GM18909 (cell line): ENCODE measurements around the gene KCNK4.
"Not testable (repeated sequence)": the region's sequence is repeated elsewhere in the genome, so short reads cannot be mapped to it uniquely, and the experiment has no call there.

Experiments used
- ATAC-seq: cut with Tn5 transposase; IDR thresholded peaks from one replicate; pipeline ENCODE4 v1.9.1; 2021; ENCODE audit warnings: mild to moderate bottlenecking; ENCODE audit not compliant: unreplicated experiment, poor library complexity

The KCNK4 gene

GRCh38 chr11:64318766-64319761, 28.0 kb downstream of the KCNK4 start:
- no peak for ATAC-seq

GRCh38 chr11:64320556-64320955, 29.5 kb downstream of the KCNK4 start:
- no peak for ATAC-seq

- no peak for ATAC-seq
Observed at GRCh38 chr11:64321026-64321425, 29.9 kb downstream of the KCNK4 start.

- ATAC-seq = no peak
Observed at GRCh38 chr11:64321533-64321932, 30.4 kb downstream of the KCNK4 start.

DNA sequence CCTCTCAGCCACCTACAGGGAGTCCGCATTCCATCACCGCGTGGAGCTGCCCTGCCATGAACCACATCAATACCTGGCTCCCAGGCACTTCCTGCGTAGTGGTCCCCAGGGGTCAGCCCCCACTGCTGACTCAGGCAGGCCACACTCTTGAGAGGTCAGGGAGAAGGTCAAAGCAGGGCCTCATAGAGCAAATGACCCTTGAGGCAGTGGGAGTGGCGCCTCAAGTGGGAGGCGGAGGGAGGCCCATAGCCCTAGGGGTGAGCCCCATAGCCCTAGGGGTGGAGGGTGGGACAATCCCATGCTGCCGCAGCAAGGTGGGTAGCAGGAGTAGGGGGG, 31.8 kb downstream of the KCNK4 start:
- ATAC-seq = no peak

DNA sequence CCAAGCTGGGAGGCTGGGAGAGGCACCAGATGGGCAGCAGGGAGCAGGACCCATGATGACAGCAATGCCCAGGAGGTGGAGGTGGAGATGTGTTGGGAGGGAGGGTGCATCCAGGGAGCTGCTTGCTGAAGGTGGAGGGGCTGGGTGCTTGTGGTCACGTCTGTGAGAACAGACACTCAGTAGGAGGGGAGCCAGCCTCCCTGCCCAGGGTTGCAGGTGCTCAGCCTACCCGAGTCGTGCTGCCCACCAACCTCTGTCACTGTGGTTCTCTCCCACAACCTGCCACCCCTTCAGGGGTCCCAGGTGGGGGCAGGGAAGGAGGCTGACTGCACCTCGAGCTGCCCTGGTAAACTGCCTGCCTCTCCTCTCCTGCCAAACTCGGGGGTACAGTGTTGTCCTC, 32.3 kb downstream of the KCNK4 start:
- ATAC-seq = no peak

- not testable (repeated sequence) for ATAC-seq
Observed at GRCh38 chr11:64323984-64324383, 32.9 kb downstream of the KCNK4 start.

DNA sequence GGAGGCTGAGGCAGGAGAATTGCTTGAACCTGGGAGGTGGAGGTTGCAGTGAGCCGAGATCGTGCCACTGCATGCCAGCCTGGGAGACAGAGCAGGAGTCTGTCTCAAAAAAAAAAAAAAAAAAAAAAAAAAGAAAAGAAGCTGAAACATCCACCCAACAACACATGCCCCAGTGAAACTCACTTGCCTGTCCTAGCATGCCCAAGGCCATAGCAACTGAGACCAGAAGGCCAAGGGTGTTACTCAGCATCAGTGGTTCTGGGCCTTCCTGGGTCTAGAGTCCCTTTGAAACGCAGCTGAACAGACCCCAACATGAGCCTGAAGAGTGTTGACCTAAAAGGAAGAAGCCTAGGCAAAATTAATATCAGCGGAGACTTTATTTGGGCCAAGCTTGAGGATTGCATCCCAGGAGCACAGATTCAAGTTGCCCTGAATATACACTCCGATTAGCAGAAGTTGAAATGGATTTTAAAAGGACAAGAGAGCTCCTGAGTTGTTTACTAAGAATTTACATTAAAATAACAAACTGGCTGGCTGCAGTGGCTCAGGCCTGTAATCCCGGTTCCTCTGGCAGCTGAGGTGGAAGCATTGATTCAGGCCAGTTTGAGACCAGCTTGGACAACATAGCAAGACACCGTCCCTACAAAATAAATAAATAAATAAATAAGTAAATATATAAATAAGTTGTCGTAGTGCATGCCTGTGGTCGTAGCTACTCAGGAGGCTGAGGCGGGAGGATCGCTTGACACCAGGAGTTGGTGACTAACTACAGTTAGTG, 33.8 kb downstream of the KCNK4 start:
- ATAC-seq = no peak

DNA sequence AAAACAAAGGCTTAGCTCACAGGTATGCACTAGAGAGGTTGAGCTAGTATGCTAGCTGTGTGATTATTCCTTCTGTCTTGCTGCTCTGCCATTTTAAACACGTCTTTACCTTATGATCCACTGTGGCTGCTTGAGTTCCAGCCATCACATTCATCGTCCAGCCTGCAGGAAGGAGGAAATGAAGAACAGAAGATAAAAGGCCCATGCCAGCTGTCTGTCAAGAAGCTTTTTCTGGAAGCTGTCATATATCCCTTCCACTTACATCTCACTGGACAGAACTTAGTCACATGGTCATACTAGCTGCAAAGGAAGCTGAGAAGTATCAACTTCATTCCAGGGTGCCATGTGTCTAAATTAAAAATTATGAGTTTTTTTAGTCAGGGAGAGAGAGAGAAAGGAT, 36.3 kb downstream of the KCNK4 start:
- no peak for ATAC-seq

- ATAC-seq = no peak
Observed at GRCh38 chr11:64327993-64328392, 36.9 kb downstream of the KCNK4 start.

DNA sequence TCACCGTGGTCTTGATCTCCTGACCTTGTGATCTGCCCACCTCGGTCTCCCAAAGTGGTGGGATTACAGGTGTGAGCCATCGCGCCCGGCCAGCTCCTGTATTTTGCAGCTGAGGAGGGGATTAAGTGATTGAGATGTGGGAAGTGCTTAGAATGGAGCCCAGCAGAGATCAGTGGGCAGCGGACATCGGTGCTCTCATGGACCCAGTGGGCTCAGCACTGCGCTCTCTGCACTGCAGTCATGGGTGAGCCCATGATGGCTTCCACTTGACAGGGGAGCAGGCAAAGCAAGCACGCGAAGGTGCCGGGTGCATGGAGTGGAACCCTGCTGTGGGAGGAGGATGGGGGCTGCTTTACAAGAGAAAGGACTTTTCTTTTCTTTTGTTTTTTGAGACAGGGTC, 39.8 kb downstream of the KCNK4 start:
- no peak for ATAC-seq

DNA sequence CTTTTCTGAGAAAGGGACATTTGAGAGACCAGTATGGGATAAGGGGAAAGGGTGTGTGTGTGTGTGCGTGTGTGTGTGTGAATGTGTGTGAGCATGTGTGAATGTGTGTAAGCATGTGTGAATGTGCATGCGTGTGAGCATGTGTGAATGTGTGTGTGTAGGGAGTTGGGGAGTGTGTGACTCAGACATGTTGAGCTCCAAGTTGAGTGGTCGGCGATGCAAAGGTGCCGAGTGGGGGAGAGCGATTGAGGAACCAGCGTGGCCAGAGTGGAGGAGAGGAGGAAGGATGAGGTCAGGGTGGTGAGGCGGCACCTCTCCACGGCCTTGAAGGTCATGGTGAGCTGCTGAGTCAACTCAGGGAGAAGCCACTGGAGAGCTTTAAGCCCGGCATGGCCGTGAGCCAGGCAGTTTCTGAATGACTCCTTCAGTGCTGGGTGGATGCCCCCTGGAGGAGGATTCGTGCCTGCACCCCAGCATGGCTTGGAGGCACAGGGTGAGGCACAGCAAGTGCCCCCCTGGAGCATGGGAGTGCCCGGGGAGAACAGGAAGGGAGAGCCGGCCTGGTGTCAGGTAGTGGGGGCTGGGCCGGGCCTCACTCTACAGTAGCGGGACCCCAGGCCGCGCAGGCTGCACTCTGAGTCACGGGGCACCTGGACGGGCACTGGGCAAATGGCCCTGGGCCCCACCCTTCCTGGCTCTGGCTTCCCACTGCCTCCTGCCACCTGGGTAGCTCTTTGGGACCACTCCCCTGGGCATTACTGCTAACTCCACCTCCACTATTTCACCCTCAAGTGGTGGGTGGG, 40.7 kb downstream of the KCNK4 start:
- ATAC-seq = peak; percentile 48

DNA sequence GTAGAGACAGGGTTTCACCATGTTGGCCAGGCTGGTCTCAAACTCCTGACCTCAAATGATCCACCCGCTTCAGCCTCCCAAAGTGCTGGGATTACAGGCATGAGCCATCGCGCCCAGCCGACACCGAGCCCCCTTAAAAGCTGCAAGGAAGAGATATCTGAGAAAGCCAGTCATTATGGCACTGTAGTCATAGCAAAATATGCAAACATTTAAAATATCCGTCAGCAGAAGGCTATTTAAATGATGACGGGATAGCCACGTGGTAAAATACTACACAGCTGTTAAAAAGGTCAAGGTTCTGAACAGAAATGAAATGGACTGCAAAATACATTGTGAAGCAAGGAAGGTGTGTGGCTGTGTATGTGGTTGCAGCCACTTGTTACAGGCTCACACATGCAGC, 42.5 kb downstream of the KCNK4 start:
- ATAC-seq = no peak

- peak; percentile 81 for ATAC-seq
Observed at GRCh38 chr11:64334764-64335735, 43.9 kb downstream of the KCNK4 start.

GRCh38 chr11:64337538-64338249, 46.6 kb downstream of the KCNK4 start:
- ATAC-seq = no peak

GRCh38 chr11:64338716-64339115, 47.6 kb downstream of the KCNK4 start:
- ATAC-seq = no peak

GRCh38 chr11:64339286-64339685, 48.2 kb downstream of the KCNK4 start:
- no peak for ATAC-seq

- peak; percentile 52 for ATAC-seq
Observed at GRCh38 chr11:64339754-64340408, 48.8 kb downstream of the KCNK4 start, which contains the start of gene CCDC88B. Gene CCDC88B (plus strand): TSS chr11:64340204. CDS start chr11:64340267, 63 bp downstream.
